Liver (tissue), 9 donors: ENCODE data around the gene LITAFD. TPM values are rescaled to one million over a fixed set of nuclear protein-coding genes. Genes with fewer than 3 reads are reported as not detected.
A peak's percentile ranks its signal among the peaks of the same experiment; 100 is the strongest.

Experiments
- DNase-seq: peaks from one replicate; pipeline ENCODE4 v3.0.0-alpha.2; 2017; ENCODE audit warnings: low spot score
- H3K27ac ChIP-seq, 2 donors: one replicate each; pipeline ENCODE4 v1.7.0; 2013; ENCODE audit warnings: inconsistent platforms in 2 of 2, low read length in 2 of 2, control low read depth in 1 of 2, low read depth in 1 of 2, mild to moderate bottlenecking in 1 of 2
- H3K27me3 ChIP-seq, 4 donors: one replicate each; pipeline versions ENCODE4 v1.6.1 to v1.7.0; 2013; ENCODE audit warnings: low read length in 3 of 4, inconsistent platforms in 1 of 4, mild to moderate bottlenecking in 1 of 4, moderate library complexity in 1 of 4; ENCODE audit not compliant: control insufficient read depth in 4 of 4, insufficient read depth in 4 of 4
- H3K36me3 ChIP-seq, 4 donors: one replicate each; pipeline versions ENCODE4 v1.6.1 to v1.7.0; 2013; ENCODE audit warnings: low read length in 3 of 4, mild to moderate bottlenecking in 3 of 4, low read depth in 1 of 4, moderate library complexity in 1 of 4; ENCODE audit not compliant: control insufficient read depth in 4 of 4, insufficient read depth in 3 of 4
- H3K4me1 ChIP-seq, 4 donors: one replicate each; pipeline versions ENCODE4 v1.6.1 to v1.7.0; 2013; ENCODE audit warnings: low read length in 3 of 4, mild to moderate bottlenecking in 3 of 4, moderate library complexity in 1 of 4; ENCODE audit not compliant: control insufficient read depth in 4 of 4, insufficient read depth in 4 of 4
- H3K4me3 ChIP-seq, 3 donors: one replicate each; pipeline versions ENCODE4 v1.6.1 to v1.7.0; 2013; ENCODE audit warnings: low read length in 3 of 3, control low read depth in 1 of 3, low read depth in 1 of 3, mild to moderate bottlenecking in 1 of 3
- H3K9ac ChIP-seq, 2 donors: one replicate each; pipeline ENCODE4 v1.7.0; 2013; ENCODE audit warnings: low read length in 2 of 2, mild to moderate bottlenecking in 2 of 2, moderate library complexity in 2 of 2, control low read depth in 1 of 2, low read depth in 1 of 2
- H3K9me3 ChIP-seq, 4 donors: one replicate each; pipeline versions ENCODE4 v1.6.1 to v1.7.0; 2013; ENCODE audit warnings: low read length in 3 of 4; ENCODE audit not compliant: control insufficient read depth in 4 of 4
- ATF3 ChIP-seq: IDR thresholded peaks from 2 replicates; pipeline ENCODE4 v1.6.1; 2016; ENCODE audit warnings: antibody characterized with exemption
- CTCF ChIP-seq: fragments of 150-350 bp; IDR thresholded peaks from 2 replicates; pipeline ENCODE4 v1.5.1; 2017; ENCODE audit warnings: improper control_type of control experiment, low read depth, low read length; ENCODE audit not compliant: missing input control
- EGR1 ChIP-seq, 2 donors: IDR thresholded peaks; 2 replicates each; pipeline ENCODE4 v1.6.1; 2016 to 2018; ENCODE audit warnings: antibody characterized with exemption in 2 of 2, low read depth in 2 of 2
- FOXA1 ChIP-seq: IDR thresholded peaks from 2 replicates; pipeline ENCODE4 v1.6.1; 2016; ENCODE audit warnings: antibody characterized with exemption
- FOXA2 ChIP-seq: IDR thresholded peaks from 2 replicates; pipeline ENCODE4 v1.6.1; 2016; ENCODE audit warnings: antibody characterized with exemption
- GABPA ChIP-seq, 2 donors: IDR thresholded peaks in 1 of 2; conservative IDR thresholded peaks in 1 of 2; 2 replicates each; pipeline ENCODE4 v1.6.1; 2016; ENCODE audit warnings: antibody characterized with exemption in 2 of 2, mild to moderate bottlenecking in 1 of 2, moderate library complexity in 1 of 2
- HNF4A ChIP-seq, 2 donors: conservative IDR thresholded peaks; 2 replicates each; pipeline ENCODE4 v1.6.1; 2016; ENCODE audit warnings: antibody characterized with exemption in 2 of 2, mild to moderate bottlenecking in 2 of 2
- HNF4G ChIP-seq: IDR thresholded peaks from 2 replicates; pipeline ENCODE4 v1.6.1; 2016; ENCODE audit warnings: antibody characterized with exemption
- JUND ChIP-seq, 2 donors: IDR thresholded peaks; 2 replicates each; pipeline ENCODE4 v1.6.1; 2016; ENCODE audit warnings: antibody characterized with exemption in 2 of 2
- MAX ChIP-seq: IDR thresholded peaks from 2 replicates; pipeline ENCODE4 v1.6.1; 2016; ENCODE audit warnings: antibody characterized with exemption
- NR2F2 ChIP-seq: IDR thresholded peaks from 2 replicates; pipeline ENCODE4 v1.6.1; 2016; ENCODE audit warnings: antibody characterized with exemption
- RAD21 ChIP-seq, 2 donors: IDR thresholded peaks; 2 replicates each; pipeline ENCODE4 v1.6.1; 2016; ENCODE audit warnings: antibody characterized with exemption in 2 of 2, mild to moderate bottlenecking in 2 of 2
- REST ChIP-seq: IDR thresholded peaks from 2 replicates; pipeline ENCODE4 v1.6.1; 2016; ENCODE audit warnings: antibody characterized with exemption, mild to moderate bottlenecking
- RXRA ChIP-seq, 2 donors: IDR thresholded peaks; 2 replicates each; pipeline ENCODE4 v1.6.1; 2017 to 2018; ENCODE audit warnings: antibody characterized with exemption in 2 of 2, mild to moderate bottlenecking in 1 of 2
- SP1 ChIP-seq: IDR thresholded peaks from 2 replicates; pipeline ENCODE4 v1.6.1; 2018; ENCODE audit warnings: antibody characterized with exemption, mild to moderate bottlenecking
- TAF1 ChIP-seq: conservative IDR thresholded peaks from 2 replicates; pipeline ENCODE4 v1.6.1; 2016; ENCODE audit warnings: antibody characterized with exemption, mild to moderate bottlenecking
- YY1 ChIP-seq: IDR thresholded peaks from 2 replicates; pipeline ENCODE4 v1.6.1; 2016; ENCODE audit warnings: antibody characterized with exemption, mild to moderate bottlenecking
- ZBTB33 ChIP-seq: IDR thresholded peaks from 2 replicates; pipeline ENCODE4 v1.6.1; 2016; ENCODE audit warnings: antibody characterized with exemption
- WGBS: extraction: QIAGEN DNeasy Blood & Tissue Kit; methylation state at CpG from one replicate; pipeline ENCODE4 v1.1.7; 2013; 5-methylcytosine and 5-hydroxymethylcytosine counted together
- polyA plus RNA-seq, 2 donors: library from polyadenylated mRNA; stranded (reverse) in 1 of 2; unstranded in 1 of 2; fragments of 200-250 nt in 1 of 2; fragments of >200 nt in 1 of 2; fragmentation: Nextera tagmentation in 1 of 2; extraction: Ambion mirVana in 1 of 2; gene quantifications; one replicate each; pipeline versions ENCODE4 v1.2.1 to v1.2.3, GENCODE V29; 2013 to 2015
- total RNA-seq, 2 donors: library from RNA; depleted of rRNA; stranded (reverse); fragments of >200 nt; gene quantifications; one replicate each; pipeline ENCODE4 v1.2.3, GENCODE V29; 2014
- donor health status: healthy.
- donor health status: healthy.
- donor health status: healthy.
- donor health status: healthy.
- donor health status: healthy.

The LITAFD gene
- total and polyA plus RNA-seq, 4 donors: not detected

- Histone ChIP-seq H3K9me3 (no peaks in the 10 kb centered on the region), H3K4me1 (peaks cover 7 to 29% (median 19%) of the 10 kb centered on the region in 4 donors), H3K9ac (no peak overlapping the region), H3K4me3 (no peak overlapping the region), H3K27me3 (no peaks in the 10 kb centered on the region), H3K36me3 (peaks cover 10 to 33% (median 19%) of the 10 kb centered on the region in 4 donors), H3K27ac (no peak overlapping the region)
- TF ChIP-seq ATF3 (no peak), ZBTB33 (no peak), MAX (no peak), YY1 (no peak), JUND (IDR thresholded peaks at IDR 0.05) (no peak), RXRA (IDR thresholded peaks at IDR 0.05) (no peak), CTCF (peak; percentile 33), RAD21 (IDR thresholded peaks at IDR 0.05) (peak; percentile 52 to 79), REST (no peak), TAF1 (no peak), NR2F2 (no peak), FOXA2 (no peak), SP1 (no peak), GABPA (IDR thresholded peaks at IDR 0.05 in 1 of 2, conservative IDR thresholded peaks at IDR 0.05 in 1 of 2) (no peak)
- 95% methylated on average over 11 of the region's 11 CpGs for WGBS
- DNase-seq: no peak
These were observed 26.9 kb upstream of the LITAFD start for GRCh38 chr16:8855051-8855786.

- H3K4me1 ChIP-seq: peaks cover 2 to 27% (median 17%) of the 10 kb centered on the region in 4 donors
- DNase-seq: no peak
- no peak overlapping the region for H3K9ac ChIP-seq
- H3K36me3 ChIP-seq: peaks cover 10 to 33% (median 19%) of the 10 kb centered on the region in 4 donors
- whole genome bisulfite sequencing: 76% methylated on average over 5 of the region's 5 CpGs
- no peaks in the 10 kb centered on the region for H3K9me3 ChIP-seq
- no peak overlapping the region for H3K27ac ChIP-seq
- no peaks in the 10 kb centered on the region for H3K27me3 ChIP-seq
- H3K4me3 ChIP-seq: no peak overlapping the region
- TF ChIP-seq HNF4A (conservative IDR thresholded peaks at IDR 0.05): no peak
- TF ChIP-seq EGR1 (IDR thresholded peaks at IDR 0.05; ENCODE audit: low read depth in 2 of 2): no peak
- TF ChIP-seq HNF4G: no peak
- no peak for TF ChIP-seq GABPA (IDR thresholded peaks at IDR 0.05 in 1 of 2, conservative IDR thresholded peaks at IDR 0.05 in 1 of 2)
- no peak for TF ChIP-seq NR2F2
- no peak for TF ChIP-seq FOXA2
- TF ChIP-seq YY1: no peak
- no peak for TF ChIP-seq FOXA1
- TF ChIP-seq RAD21 (IDR thresholded peaks at IDR 0.05): no peak
- no peak for TF ChIP-seq TAF1
- no peak for TF ChIP-seq CTCF
- no peak for TF ChIP-seq SP1
These were observed 26.2 kb upstream of the LITAFD start for GRCh38 chr16:8855972-8856371.
